ENCODE measurements around the gene GLRX5.

Gene GLRX5

DNA sequence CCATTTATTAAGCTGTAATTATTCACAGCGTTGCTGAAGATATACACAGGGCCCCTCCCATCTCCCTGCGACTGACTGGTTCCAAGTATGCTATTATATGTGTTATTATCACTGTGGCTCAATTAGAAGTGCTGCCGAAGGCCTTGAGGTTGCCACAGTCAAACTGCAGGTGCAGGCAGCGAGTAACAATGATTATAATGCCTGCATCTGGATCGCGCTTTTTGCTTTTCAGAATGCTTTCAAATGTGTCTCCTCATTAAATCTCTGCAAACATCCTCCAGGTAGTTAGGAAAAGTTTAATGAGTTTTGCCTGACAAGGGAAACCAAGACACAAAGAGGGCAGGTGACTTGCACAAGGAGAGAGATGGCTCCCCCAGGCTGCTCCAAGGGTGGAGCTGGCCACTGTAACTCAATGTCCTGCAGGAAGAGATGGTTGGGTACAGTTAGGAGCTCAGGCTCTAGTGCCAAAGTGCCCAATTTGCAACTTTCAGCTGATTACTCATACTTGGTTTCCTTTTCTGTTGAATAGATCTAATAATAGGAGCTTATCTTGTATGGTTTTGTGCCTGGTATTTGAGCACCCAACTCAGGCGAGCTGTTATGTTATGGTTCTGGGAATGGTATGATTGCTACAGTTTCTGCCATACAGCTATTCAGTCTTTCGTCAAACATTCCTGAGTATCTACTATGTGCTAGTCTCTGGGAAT, 16.7 kb upstream of the GLRX5 start:
- DNase-seq = no peak

DNA sequence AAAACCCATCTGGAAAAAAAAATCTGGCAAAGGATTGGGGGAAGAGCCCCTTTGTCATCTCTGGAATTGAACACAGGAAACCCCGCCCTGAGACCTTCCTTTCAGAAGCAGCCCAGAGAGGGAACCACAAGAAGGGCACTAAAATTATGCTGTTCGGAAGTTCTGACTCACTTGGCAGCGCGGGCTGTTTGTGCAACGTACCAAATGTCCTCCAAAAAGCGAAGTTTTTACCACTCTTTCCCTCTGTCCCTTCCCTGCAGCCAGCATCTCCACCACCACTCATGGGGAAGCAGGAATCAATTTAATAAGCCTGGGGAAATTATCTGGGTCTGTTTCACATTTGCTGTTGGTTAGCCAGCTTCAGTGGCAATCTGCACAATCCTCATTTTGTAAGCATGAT, 15.2 kb upstream of the GLRX5 start:
- DNase-seq = no peak

DNA sequence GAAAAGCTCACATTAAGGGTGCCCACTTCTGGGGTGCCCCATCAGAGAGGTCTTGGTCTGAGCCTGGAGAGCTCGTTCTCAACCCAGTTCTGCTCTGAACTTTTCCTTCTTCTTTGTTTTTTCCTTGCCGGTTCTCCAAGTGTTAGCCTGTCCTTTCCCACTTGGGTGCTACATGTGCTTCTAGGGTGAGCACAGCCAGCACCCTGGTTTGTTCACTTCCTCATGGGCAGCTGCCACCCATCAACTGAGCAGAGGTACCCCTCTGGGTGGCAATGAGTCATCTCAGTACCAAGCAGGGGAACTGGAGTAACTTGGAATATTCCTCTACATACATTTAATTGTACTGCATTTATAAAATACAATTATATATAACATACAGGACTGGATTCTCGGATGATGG, 14.5 kb upstream of the GLRX5 start:
- no peak for DNase-seq

DNA sequence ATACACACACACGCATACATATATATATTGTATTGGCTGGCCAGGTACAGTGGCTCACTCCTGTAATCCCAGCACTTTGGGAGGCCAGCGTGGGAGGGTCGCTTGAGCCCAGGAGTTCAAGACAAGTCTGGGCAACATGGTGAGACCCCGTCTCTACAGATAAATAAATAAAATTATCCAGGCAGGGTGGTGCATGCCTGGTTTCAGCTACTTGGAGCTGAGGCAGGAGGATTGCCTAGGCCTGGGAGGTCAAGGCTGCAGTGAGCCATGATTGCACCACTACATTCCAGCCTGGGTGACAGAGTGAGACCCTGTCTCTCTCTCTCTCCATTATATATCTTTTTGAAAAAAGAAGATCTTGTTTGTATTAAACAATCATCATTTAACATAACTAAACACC, 13.8 kb upstream of the GLRX5 start:
- no peak for DNase-seq

DNA sequence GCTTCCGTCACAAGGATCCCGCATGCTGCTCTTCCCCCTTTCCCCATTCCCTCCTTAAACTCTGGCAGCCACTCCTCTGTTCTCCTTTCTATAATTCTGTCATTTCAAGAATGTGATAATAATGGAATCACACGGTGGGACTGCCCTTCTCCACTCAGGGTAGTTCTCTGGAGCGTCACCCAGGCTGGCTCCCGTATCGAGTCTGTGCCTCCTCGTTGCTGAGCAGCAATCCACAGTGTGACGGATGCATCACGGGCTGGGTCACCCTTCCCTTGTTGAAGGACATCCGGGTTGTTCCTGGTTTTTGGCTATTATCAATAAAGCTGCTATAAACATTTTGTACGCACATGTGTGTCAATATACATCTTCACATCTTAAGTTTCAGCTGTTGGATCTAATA, 12.7 kb upstream of the GLRX5 start:
- no peak for DNase-seq

DNA sequence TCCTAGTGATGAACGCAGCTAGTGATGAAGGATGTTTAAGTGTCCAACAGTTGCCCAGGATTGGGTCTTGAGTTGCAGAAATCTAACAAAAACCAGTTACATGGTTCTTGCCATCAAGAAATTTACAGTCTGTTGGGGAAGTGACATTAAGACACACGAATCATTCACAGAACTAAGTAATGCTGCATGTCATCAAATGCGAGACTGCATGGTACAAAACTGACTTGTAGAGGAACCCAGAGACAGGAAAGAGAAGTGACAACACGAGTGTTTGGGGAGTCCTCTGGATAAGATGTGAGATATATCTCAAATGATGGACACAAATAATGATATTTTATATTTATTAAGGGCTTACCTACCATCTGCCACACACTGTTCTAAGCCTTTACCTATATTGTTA, 12.3 kb upstream of the GLRX5 start:
- no peak for DNase-seq

DNA sequence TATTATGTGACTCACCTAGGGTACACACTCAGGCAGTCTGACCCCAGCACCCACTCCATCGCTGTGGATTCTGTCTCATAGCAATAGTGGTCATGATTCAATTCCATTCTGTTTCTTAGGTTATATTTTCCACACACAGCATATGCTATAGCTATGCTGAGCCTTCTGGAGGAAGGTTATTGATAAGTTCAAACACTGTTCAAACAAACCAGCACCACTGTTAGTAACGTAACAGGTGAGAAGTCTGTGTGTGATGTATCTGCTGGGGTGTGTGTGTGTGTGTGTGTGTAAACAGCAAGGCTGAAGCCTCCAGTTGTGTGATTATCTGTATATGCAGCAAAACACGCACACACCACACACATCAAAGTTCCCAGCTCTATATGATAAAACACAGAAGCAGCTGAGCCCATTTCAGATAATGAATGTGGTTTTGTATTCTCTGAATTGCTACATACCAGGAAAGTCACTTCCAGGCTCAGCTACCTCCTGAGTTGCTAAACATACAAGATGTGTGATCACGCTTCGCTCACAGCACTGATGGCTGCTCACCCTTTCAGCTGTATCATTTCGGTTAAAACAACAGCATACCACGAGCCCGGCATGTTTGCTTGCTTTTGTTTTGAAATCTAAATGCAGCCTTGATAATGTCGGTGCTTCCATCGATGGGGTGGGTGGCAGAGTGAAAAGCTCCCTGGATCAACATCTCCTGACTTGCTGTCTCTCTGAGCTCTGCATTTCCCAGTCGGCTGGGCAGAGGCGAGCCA, 11.6 kb upstream of the GLRX5 start:
- DNase-seq = no peak

DNA sequence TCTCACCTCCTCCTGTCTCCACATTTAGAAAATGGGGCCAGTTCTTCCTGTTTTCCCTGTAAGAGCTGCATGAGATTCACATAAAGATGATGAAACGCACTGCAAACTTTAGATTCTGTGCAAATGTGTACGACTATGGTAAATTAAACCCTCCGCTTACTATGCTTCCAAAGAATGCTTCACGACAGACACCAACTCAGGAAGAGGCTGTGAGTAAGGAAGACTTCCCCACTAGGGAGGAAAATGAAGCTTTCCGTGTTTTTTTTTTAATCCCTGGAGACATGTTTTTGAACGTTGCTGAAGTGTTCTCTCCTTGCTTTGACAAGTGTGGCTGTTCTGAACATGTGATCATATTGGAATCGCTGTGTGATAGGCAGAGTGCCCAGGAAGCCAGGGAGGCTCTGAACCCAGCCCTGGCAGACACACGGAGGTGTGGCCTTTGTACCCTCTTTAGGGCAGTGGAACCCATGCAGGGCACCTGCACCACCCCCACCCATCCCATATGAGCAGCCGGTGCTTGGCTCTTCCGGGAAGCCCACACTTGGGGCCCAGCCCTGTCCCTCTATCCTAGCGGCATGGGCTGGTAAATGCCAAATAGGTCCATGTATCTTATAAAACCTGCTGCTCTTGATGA, 10.9 kb upstream of the GLRX5 start:
- DNase-seq = no peak

DNA sequence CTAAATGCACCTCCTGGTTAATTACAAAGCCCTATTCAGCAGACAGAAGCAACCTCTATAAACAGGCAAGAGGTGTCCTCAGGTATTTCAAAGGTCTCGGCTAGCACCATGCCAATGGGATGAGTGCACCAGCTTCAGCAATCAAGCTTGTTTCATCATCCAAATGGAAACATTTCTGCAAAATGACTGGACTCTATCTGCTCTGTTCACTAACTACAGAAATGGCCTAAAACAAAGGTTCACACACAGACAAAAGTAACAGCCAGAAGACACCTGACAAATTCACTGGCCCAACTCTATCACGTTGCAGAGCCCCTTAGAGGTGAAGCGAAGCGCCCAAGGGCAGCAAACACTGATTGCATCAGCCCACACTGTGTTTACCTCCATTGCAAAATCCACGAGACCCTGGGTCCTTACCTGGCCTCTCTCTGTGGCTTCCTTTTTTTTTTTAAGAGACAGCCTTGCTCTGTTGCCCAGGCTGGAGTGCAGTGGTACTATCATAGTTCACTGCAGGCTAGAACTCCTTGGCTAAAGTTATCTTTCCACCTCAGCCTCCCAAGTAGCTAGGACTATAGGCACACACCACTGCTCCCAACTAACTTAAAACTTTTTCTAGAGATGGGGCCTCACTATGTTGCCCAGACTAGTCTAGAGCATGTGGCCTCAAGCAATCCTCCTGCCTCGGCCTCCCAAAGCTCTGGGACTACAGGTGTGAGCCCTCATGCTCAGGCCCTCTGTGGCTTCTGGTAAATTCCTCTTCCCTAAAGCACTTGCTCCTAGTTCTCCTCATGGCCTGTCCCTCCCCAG, 9.9 kb upstream of the GLRX5 start:
- DNase-seq = no peak

DNA sequence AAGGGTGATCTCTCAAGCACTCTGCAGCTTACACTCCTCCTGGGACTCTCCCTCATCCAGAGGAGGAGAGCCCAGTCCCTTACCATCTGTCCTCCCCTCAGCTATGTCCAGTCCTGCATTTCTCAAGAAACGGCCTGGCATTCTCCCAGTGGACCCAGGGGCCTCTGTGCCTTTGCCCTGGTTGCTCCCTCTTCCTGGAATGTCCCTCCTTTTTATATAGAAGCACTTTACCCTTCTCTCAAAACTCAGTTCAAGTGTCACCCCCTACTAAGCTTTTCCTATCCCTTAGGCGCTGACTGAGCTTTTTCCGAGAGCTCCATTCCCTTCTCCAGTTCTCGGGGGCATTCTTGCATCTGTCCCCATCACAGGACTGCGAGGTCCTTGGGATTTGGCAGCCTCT, 8.9 kb upstream of the GLRX5 start:
- DNase-seq = no peak

DNA sequence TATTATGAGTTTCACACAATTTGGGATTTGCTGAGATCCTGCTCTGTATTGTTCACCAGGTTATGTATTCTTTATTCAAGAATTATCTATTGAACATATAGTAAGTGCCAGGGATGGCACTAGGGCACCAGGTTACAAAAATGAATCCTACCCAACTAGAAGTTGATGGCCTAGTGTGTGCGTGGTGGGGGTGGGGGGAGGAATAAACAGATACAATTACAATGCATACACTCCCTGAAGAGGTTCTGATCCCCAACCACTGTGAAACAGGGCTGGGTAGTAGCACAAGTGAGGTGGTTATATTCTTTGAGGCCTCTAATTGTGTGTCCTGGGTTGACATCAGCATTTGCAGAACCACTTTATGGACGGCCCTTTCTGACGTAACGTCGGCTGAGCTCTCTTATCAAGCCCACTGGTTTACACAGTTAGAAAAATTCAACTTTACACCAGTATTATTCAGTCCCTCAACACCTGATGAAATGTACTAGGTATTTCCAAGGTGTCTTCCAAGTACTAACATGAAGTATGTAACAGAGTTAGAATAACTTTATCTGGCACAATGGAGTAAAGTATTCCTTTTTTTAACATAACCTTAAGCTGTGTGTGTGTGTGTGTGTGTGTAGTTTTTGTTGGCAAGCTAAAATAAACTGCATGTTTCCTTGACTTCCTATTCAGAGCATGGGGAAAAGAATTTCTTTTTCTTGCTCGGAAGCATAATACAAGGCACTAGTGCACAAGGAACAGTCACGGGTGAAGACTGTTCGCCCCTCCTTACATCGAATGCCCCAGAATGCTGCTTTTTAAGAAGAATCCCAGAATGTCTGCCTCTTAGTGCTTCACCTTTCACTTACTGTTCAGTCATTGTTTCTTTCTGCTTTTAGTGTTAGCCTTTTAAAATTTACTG, 8.1 kb upstream of the GLRX5 start:
- DNase-seq = no peak

DNA sequence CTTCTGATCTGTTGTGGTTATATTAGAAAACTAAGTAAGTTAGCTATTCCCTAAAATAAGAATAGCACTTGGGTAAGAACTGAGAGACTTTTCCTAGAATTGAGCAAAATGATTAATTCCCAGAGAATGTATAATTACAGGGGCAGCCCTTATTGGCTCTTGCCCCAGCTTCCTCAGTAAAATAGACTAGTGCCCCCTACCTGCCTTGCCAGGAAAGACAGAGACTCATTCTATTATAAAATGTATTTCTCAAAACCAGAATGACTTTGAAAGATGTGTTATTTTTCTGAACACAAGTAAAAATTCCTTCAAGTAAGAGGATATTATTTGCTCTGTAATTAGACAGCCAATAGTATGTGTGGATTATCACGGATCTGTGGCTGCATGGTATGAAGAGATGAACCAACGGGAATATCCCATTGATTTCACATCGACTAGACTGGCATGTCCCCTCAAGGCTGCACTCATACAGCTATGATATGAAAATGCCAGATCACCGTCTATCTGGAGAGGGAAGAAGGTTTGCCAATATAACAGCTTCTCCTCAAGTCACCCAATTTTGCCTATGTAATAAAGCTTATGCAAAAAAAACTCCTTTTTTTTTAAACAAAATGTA, 7.4 kb upstream of the GLRX5 start:
- DNase-seq = no peak

DNA sequence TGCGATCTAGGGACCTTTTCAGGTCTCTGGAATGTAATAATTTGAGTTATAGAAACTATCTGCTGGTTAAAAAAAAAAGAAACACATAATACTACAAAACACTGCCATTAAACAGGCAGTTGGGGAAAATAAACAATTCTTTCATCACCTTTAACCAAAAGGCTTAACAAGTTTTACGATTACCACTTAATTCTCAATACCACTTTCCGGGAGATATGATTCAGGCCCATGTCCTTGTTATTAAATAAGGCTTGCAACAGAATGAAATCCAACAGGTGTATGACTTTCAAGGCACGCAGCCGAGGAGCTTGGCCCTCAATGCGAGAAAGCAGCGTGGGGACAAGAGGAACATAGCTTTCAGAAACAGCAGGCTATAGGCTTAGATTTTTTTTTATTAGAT, 5.6 kb upstream of the GLRX5 start:
- DNase-seq = no peak

DNA sequence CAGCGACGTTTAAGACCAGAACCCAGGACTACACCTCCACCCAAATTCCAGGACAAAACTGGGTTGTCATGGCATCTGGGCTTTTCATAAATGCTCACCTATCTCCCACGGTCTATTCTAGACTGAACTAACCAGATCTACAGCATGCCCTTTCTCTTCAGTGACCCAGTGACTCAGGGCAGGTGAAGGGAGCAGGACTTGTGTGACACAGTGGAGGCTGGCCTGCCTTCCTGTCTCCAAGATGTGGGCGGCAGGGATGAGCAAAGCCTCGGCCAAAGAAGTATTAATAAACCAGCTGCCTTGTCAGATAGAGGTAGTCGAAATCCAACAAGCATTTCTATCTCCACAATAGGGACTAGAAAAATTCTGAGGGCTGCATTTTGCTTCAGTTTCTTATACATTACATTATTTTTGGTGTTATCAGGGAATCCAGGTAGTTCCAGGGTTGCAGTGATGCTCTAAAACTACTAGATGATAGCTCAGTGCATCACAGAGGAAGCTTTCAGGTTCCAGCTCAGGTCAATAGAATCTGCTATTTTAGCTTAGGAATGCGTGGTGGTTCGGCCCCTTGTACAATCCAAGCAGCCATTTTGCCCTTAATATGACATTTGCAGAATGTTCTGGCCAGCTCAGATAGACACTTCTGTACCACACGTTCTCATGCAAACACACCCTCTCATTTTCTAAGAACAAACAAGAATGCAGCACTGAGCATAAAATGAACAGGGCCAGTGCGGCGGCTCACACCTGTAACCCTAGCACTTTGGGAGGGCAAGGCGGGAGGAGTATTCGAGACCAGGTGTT, 4.2 kb upstream of the GLRX5 start:
- no peak for DNase-seq

DNA sequence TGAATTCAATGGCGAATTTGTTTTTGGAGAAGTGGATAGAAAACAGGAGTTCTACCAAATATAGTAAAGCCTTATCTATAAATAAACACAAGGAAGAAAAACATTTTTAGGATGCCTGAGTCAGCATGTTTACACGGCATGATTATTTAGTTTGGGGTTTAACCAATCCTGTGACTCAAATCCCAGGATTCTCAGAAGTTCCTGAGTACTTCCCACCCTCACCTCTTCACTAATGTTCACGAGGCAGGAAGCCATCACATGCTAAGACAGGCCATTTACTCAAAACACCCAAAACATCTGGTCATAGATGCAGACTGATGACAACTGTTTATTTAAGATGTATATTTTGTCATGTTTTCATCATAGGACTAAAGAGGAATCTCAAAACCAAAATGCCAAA, 3.4 kb upstream of the GLRX5 start:
- DNase-seq = no peak

DNA sequence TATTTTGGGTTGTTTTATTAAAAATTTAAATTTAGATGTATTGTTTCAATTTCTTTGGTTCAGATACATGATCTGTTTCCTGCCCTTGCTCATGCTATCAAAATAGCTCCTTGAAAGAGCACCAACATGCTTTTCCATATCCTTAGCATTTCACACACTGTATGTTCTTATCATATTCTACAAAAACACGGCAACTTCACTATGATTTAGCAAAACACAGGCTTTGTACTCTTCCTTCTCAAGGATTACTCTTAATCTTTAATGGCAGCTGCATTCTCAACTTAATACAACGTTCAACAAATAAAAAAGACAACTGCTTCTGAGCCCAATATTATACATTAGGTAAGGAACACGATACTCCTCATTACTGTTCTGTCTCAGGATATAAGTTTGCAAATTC, 2.9 kb upstream of the GLRX5 start:
- no peak for DNase-seq

DNA sequence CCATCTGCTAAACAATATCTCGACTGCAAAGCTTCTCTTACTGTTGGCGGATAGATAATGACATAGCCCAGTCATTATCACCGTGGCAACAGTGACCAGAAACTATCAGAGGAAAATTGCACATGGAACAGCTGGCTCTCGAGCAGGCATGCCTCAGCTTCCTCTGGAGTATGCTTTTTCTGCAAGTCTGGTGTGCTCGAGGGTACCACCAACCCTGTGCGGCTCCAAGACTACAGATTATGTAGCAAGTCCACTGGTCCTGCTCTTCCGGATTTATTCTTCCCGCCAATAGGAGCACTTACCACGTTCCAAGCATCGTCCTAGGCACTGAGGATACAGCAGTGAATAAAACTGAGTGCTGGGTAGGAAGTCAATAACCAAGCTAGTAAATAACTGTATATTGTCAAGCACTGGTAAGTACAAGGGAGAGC, 1.4 kb upstream of the GLRX5 start:
- DNase-seq = no peak

DNA sequence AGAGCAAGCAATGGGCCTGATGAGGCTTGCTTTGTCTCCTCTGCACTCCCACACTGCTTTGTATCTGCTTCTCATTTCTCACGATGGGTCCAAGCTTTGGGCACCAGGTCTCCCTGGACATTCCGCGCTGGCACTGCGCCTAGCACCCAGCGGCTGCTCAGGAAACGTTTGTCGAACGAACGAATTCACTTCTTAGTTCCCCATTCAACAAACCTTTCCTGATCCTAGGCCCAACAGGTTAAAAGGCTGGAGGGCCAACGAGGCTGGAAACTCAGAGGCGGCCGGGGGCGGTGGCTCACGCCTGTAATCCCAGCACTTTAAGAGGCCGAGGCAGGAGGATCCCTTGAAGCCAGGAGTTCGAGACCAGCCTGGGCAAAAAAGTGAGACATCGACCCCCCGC, 1.0 kb upstream of the GLRX5 start:
- no peak for DNase-seq

DNA sequence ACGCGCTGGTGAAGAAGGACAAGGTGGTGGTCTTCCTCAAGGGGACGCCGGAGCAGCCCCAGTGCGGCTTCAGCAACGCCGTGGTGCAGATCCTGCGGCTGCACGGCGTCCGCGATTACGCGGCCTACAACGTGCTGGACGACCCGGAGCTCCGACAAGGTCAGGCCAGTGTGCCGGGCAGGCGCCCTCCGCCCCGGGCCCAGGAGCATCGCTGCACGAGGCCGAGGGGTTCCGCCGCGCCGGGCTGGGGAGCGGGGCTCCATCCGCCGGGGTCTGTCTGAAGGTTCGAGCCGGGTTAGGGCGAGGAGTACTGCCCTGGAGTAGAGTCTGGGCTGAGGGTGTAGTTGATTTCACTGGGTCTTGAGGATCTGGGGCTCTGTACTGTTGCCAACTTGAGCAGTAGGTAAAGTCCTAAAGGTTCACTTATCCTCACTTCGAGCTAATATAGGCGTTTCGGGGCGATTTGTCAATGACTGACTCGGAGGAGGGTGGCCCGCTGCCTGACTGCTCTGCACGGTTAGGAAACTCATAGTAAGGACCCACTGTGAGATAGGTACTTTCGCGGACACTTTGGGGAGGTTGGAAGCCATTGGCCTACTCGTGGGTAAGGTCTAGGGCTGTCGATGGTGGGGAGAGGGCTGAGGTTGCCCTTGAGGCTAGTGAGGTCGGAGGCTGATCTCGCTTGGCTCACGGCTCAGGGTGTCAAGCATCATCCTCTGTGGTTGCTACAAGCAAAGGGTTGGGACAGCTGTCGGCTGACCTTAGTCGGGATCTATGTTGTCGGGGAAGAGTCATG, 574 bp downstream of the GLRX5 start:
- DNase-seq = no peak

DNA sequence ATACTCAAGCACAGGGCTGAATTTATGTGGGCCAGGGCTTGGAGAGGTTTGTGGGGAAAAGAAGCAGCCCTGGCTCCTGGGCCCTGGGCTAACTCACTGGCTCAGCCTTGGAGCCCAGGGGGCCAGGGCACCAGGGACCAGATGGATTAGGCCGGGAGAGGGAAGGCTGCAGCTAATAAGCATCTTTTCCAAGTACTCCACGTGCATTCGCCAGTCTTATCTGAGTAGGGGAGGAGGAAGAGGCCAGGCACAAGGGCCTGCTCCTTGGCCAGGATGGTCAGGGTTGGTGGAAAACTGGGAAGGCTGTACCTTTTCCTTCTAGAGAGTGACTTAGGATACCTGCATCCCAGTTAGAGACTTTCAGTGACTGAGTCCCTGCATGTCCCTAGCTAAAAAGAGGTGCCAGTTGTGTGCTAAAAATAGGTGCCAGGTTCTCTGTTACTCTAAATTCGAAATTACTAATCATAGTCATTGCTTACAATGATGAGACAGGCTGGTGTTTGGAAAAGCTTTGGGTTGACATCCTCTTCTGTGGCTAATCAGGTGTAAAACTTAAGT, 1.3 kb downstream of the GLRX5 start:
- no peak for DNase-seq

Data from NCI-H187 (cell line).